IMR-90 (cell line): ENCODE measurements around the gene FOXD3. TPM values are rescaled to one million over a fixed set of nuclear protein-coding genes. Genes with fewer than 3 reads are reported as not detected.

Experiments used
- ATAC-seq: fragments of 200-7000 bp; cut with Tn5 transposase; 2 replicates; pipeline ENCODE4 v1.9.1; 2020; ENCODE audit warnings: low read depth, mild to moderate bottlenecking, moderate library complexity
- BruUV-seq: library from RNA; stranded (reverse); fragments of 400-500 nt; replicated peaks from 2 replicates; lab custom pipeline; 2021; lab: Mats Ljungman, UMichigan
- CTCF ChIA-PET: fragments of 300-600 bp; formaldehyde crosslinking; extraction: SDS; loops from one replicate; lab custom pipeline; 2021; ENCODE audit warnings: antibody characterized with exemption; lab: Yijun Ruan, JAX
- POLR2A ChIA-PET: fragments of 300-600 bp; sonication (Branson Sonifier 250); formaldehyde crosslinking; loops from one replicate; lab custom pipeline; 2022; ENCODE audit warnings: antibody characterized with exemption; ENCODE audit not compliant: unreplicated experiment; lab: Charles Lee
- DNase-seq: peaks from one replicate; pipeline ENCODE4 v3.0.0; 2013
- H2AFZ ChIP-seq: replicated peaks from 2 replicates; pipeline ENCODE3; 2013; ENCODE audit warnings: low read length, mild to moderate bottlenecking; ENCODE audit not compliant: poor library complexity
- H2AK5ac ChIP-seq: 2 replicates; pipeline ENCODE4 v1.6.1; 2013; ENCODE audit warnings: low read depth, low read length, inconsistent platforms
- H2AK9ac ChIP-seq: replicated peaks from 2 replicates; pipeline ENCODE3; 2013; ENCODE audit warnings: mild to moderate bottlenecking, low read depth, low read length, moderate library complexity; ENCODE audit not compliant: poor library complexity
- H2BK120ac ChIP-seq: 2 replicates; pipeline ENCODE4 v1.6.1; 2013; ENCODE audit warnings: low read depth, low read length, inconsistent platforms
- H2BK15ac ChIP-seq: 3 replicates; pipeline ENCODE4 v1.6.1; 2013; ENCODE audit warnings: low read depth, low read length, inconsistent platforms
- H2BK20ac ChIP-seq: 2 replicates; pipeline ENCODE4 v1.6.1; 2013; ENCODE audit warnings: low read depth, mild to moderate bottlenecking, inconsistent platforms, low read length, moderate library complexity
- H2BK5ac ChIP-seq: 2 replicates; pipeline ENCODE4 v1.6.1; 2013; ENCODE audit warnings: mild to moderate bottlenecking, low read depth, low read length, inconsistent platforms; ENCODE audit not compliant: poor library complexity, severe bottlenecking
- H3K14ac ChIP-seq: replicated peaks from 2 replicates; pipeline ENCODE4 v1.6.1; 2013; ENCODE audit warnings: low read depth, low read length, inconsistent platforms
- H3K18ac ChIP-seq: 2 replicates; pipeline ENCODE4 v1.6.1; 2013; ENCODE audit warnings: low read depth, low read length, control low read depth
- H3K23ac ChIP-seq: 2 replicates; pipeline ENCODE4 v1.6.1; 2013; ENCODE audit warnings: low read depth, low read length, inconsistent platforms
- H3K27ac ChIP-seq: 2 replicates; pipeline ENCODE4 v1.5.1; 2013; ENCODE audit warnings: mild to moderate bottlenecking, control low read depth, low read length; ENCODE audit not compliant: insufficient read depth
- H3K27me3 ChIP-seq: 2 replicates; pipeline ENCODE4 v1.6.1; 2013; ENCODE audit warnings: low read length; ENCODE audit not compliant: control insufficient read depth, insufficient read depth
- H3K36me3 ChIP-seq: 2 replicates; pipeline ENCODE4 v1.6.1; 2013; ENCODE audit warnings: low read length, mixed read lengths; ENCODE audit not compliant: control insufficient read depth, insufficient read depth
- H3K4ac ChIP-seq: 2 replicates; pipeline ENCODE4 v1.6.1; 2013; ENCODE audit warnings: low read depth, low read length, inconsistent platforms
- H3K4me1 ChIP-seq: 2 replicates; pipeline ENCODE4 v1.6.1; 2013; ENCODE audit warnings: low read length, mixed read lengths; ENCODE audit not compliant: control insufficient read depth, insufficient read depth
- H3K4me2 ChIP-seq: 2 replicates; pipeline ENCODE4 v1.6.1; 2013; ENCODE audit warnings: low read depth, mild to moderate bottlenecking, control low read depth, low read length, moderate library complexity
- H3K4me3 ChIP-seq: 2 replicates; pipeline ENCODE4 v1.5.1; 2013; ENCODE audit warnings: low read depth, mild to moderate bottlenecking, control low read depth, low read length, moderate library complexity; ENCODE audit not compliant: insufficient read depth
- H3K56ac ChIP-seq: 2 replicates; pipeline ENCODE4 v1.6.1; 2013; ENCODE audit warnings: low read length, inconsistent platforms; ENCODE audit not compliant: insufficient read depth; ENCODE audit errors: extremely low read depth
- H3K79me1 ChIP-seq, 2 experiments: 2 replicates each; pipeline ENCODE4 v1.6.1; 2013; ENCODE audit warnings: low read length in 2 of 2, inconsistent platforms in 1 of 2, low read depth in 1 of 2
- H3K9ac ChIP-seq: 2 replicates; pipeline ENCODE4 v1.6.1; 2013; ENCODE audit warnings: low read depth, low read length, control low read depth
- H3K9me1 ChIP-seq: 2 replicates; pipeline ENCODE4 v1.6.1; 2013; ENCODE audit warnings: low read length, inconsistent platforms; ENCODE audit not compliant: insufficient read depth
- H3K9me3 ChIP-seq: 2 replicates; pipeline ENCODE4 v1.6.1; 2013; ENCODE audit warnings: low read length; ENCODE audit not compliant: control insufficient read depth, insufficient read depth
- H4K20me1 ChIP-seq: 2 replicates; pipeline ENCODE4 v1.6.1; 2013; ENCODE audit warnings: low read length, inconsistent platforms; ENCODE audit not compliant: insufficient read depth
- H4K5ac ChIP-seq: 2 replicates; pipeline ENCODE4 v1.6.1; 2013; ENCODE audit warnings: mild to moderate bottlenecking, low read depth, low read length, control low read depth
- H4K8ac ChIP-seq, 2 experiments: 2 replicates each; pipeline ENCODE4 v1.6.1; 2013; ENCODE audit warnings: low read depth in 2 of 2, low read length in 2 of 2, control low read depth in 1 of 2, inconsistent platforms in 1 of 2
- H4K91ac ChIP-seq: 2 replicates; pipeline ENCODE4 v1.6.1; 2013; ENCODE audit warnings: low read depth, low read length, inconsistent platforms; ENCODE audit not compliant: insufficient read depth
- RFX5 ChIP-seq: IDR thresholded peaks from 2 replicates; pipeline ENCODE4 v1.8.0; 2012; ENCODE audit warnings: low read depth, mild to moderate bottlenecking, low read length, moderate library complexity
- WGBS, 2 experiments: methylation state at CpG; one replicate each; pipeline versions ENCODE4 v1.1.5 to v1.1.7; 2013; ENCODE audit warnings: missing lambda C conversion rate in 2 of 2; ENCODE audit not compliant: insufficient read length in 1 of 2; ENCODE audit errors: extremely low coverage in 2 of 2; 5-methylcytosine and 5-hydroxymethylcytosine counted together
- dilution Hi-C: fragments of 300-500 bp; cut with HindIII; formaldehyde crosslinking; loops from one replicate; pipeline ENCODE4 v1.14.3; 2018; ENCODE audit warnings: low sequenced_read_pairs; ENCODE audit not compliant: unreplicated experiment
- in situ Hi-C: fragments of 300-500 bp; cut with MboI; formaldehyde crosslinking; loops from 3 replicates; pipeline ENCODE4 v1.14.3; 2019; ENCODE audit warnings: low sequenced_read_pairs, inconsistent platforms, mixed read lengths
- intact Hi-C: fragments of 100-400 bp; cut with micrococcal nuclease; formaldehyde crosslinking; loops from 2 replicates; pipeline ENCODE4 v1.10.0; 2022
- polyA plus RNA-seq, 3 experiments: library from polyadenylated mRNA; depleted of rRNA; stranded (reverse); fragments of >200 nt; gene quantifications; 2 replicates each; pipeline ENCODE4 v1.2.3, GENCODE V29; 2012; ENCODE audit warnings: low replicate concordance in 1 of 3
- total RNA-seq: library from RNA; depleted of rRNA; stranded (reverse); fragments of >200 nt; gene quantifications from 2 replicates; pipeline ENCODE4 v1.2.3, GENCODE V29; 2012

FOXD3 gene
- total and polyA plus RNA-seq, 2 of the 4 experiments (the other 2 are of a cell fraction) = not detected

DNA sequence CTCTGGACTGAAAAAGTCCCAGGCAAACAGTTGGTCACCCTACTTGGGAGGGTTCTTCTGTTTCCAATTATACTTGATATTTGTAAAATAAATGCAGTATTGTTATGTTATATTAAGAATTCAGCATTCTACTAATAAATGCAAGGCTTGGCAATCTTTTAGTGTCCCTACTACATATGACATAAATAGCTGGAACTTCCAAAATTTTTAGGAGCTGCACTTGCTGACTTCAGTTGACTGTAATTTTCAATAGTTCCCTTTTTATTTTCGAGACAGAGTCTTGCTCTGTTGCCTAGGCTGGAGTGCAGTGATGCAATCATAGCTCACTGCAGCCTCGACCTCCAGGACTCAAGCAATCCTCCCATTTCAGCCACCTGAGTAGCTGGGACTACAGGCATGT is 20.0 kb downstream of the FOXD3 start:
- Histone ChIP-seq H3K23ac (no peak overlapping the region), H2BK20ac (no peak overlapping the region), H2BK5ac (no peak overlapping the region), H2AK9ac (no peak overlapping the region), H3K27me3 (peaks cover 5% of the 10 kb centered on the region), H4K91ac (no peak overlapping the region), H3K18ac (no peak overlapping the region), H4K20me1 (no peaks in the 10 kb centered on the region), H3K9me3 (no peaks in the 10 kb centered on the region), H3K14ac (no peak overlapping the region), H3K9ac (no peak overlapping the region), H2AFZ (no peak overlapping the region), H3K4me2 (no peak overlapping the region), H2AK5ac (no peak overlapping the region), H4K8ac (no peak overlapping the region), H3K56ac (no peak overlapping the region), H3K9me1 (no peaks in the 10 kb centered on the region), H4K5ac (no peak overlapping the region), H3K4me1 (no peaks in the 10 kb centered on the region), H3K36me3 (no peaks in the 10 kb centered on the region), H3K27ac (no peak overlapping the region), H3K79me1 (no peaks in the 10 kb centered on the region), H2BK15ac (no peak overlapping the region), H2BK120ac (no peak overlapping the region), H3K4ac (no peak overlapping the region), H3K4me3 (no peak overlapping the region)
- POLR2A ChIA-PET = no interaction called here
- ATAC-seq (no peak), DNase-seq (no peak)
- WGBS, 2 experiments = 20% methylated on average over 1 of the region's 2 CpGs; no CpG with 5 or more reads in 1 of the 2 experiments
- no TSS peak for BruUV-seq
- intact Hi-C loops (no loop called here), in situ Hi-C loops (no loop called here), dilution Hi-C loops (no loop called here)
- CTCF ChIA-PET = no interaction called here
- TF ChIP-seq RFX5 = no peak
